IPS-18a (cell line): ENCODE data around the gene RARB.

Experiments
- H3K27ac ChIP-seq: one replicate; pipeline ENCODE4 v1.5.1; 2013; ENCODE audit warnings: low read length
- H3K27me3 ChIP-seq: one replicate; pipeline ENCODE4 v1.6.1; 2013; ENCODE audit warnings: mild to moderate bottlenecking, low read length; ENCODE audit not compliant: control insufficient read depth, insufficient read depth
- H3K36me3 ChIP-seq: one replicate; pipeline ENCODE4 v1.6.1; 2013; ENCODE audit warnings: low read depth, low read length; ENCODE audit not compliant: control insufficient read depth
- H3K4me1 ChIP-seq: one replicate; pipeline ENCODE4 v1.6.1; 2013; ENCODE audit warnings: low read depth, low read length; ENCODE audit not compliant: control insufficient read depth
- H3K4me3 ChIP-seq: one replicate; pipeline ENCODE4 v1.5.1; 2013; ENCODE audit warnings: low read length
- H3K9ac ChIP-seq: one replicate; pipeline ENCODE4 v1.6.1; 2013; ENCODE audit warnings: mild to moderate bottlenecking, low read length, moderate library complexity
- H3K9me3 ChIP-seq: one replicate; pipeline ENCODE4 v1.6.1; 2013; ENCODE audit warnings: low read depth, low read length; ENCODE audit not compliant: control insufficient read depth

RARB gene

GRCh38 chr3:25633919-25634318 lies 205.9 kb downstream of the RARB start:
- H3K4me1 ChIP-seq, result no peaks in the 10 kb centered on the region
- no peak overlapping the region for H3K4me3 ChIP-seq
- H3K9ac ChIP-seq, result no peak overlapping the region
- peaks cover 70% of the 10 kb centered on the region for H3K36me3 ChIP-seq
- H3K27ac ChIP-seq, result no peak overlapping the region
- H3K9me3 ChIP-seq, result no peaks in the 10 kb centered on the region
- H3K27me3 ChIP-seq, result no peaks in the 10 kb centered on the region

GRCh38 chr3:25635038-25635437 lies 207.0 kb downstream of the RARB start:
- H3K9me3 ChIP-seq, result no peaks in the 10 kb centered on the region
- H3K27me3 ChIP-seq, result no peaks in the 10 kb centered on the region
- H3K4me1 ChIP-seq, result no peaks in the 10 kb centered on the region
- no peak overlapping the region for H3K27ac ChIP-seq
- H3K36me3 ChIP-seq, result peaks cover 65% of the 10 kb centered on the region
- no peak overlapping the region for H3K4me3 ChIP-seq
- no peak overlapping the region for H3K9ac ChIP-seq
